Esophagus squamous epithelium (tissue), 4 donors: Measurements from ENCODE around the gene CHGA.

Source experiments
- CTCF ChIP-seq, 6 experiments: fragments of 450-650 bp in 4 of 6; fragments of 200-600 bp in 2 of 6; sonication (generic) in 2 of 6; IDR thresholded peaks; one replicate each; pipeline ENCODE4 v1.5.1; 2016 to 2019; ENCODE audit warnings: antibody characterized with exemption in 6 of 6, mild to moderate bottlenecking in 4 of 6, moderate library complexity in 4 of 6
- POLR2A ChIP-seq, 4 donors: fragments of 450-650 bp; IDR thresholded peaks; one replicate each; pipeline ENCODE4 v1.6.1; 2017; ENCODE audit warnings: antibody characterized with exemption in 4 of 4, mild to moderate bottlenecking in 4 of 4, moderate library complexity in 3 of 4

- TF ChIP-seq CTCF (IDR thresholded peaks at IDR 0.05) (no peak), POLR2A (IDR thresholded peaks at IDR 0.05) (no peak)
Measured at GRCh38 chr14:92952481-92953298, 29.7 kb downstream of the CHGA start.
